HG02870 (cell line): ENCODE measurements around the gene ILRUN.
"Not testable (repeated sequence)": the region's sequence is repeated elsewhere in the genome, so short reads cannot be mapped to it uniquely, and the experiment has no call there.

Experiments
- ATAC-seq: cut with Tn5 transposase; IDR thresholded peaks from one replicate; pipeline ENCODE4 v1.9.1; 2021; ENCODE audit warnings: mild to moderate bottlenecking, moderate library complexity; ENCODE audit not compliant: unreplicated experiment

Gene ILRUN

DNA sequence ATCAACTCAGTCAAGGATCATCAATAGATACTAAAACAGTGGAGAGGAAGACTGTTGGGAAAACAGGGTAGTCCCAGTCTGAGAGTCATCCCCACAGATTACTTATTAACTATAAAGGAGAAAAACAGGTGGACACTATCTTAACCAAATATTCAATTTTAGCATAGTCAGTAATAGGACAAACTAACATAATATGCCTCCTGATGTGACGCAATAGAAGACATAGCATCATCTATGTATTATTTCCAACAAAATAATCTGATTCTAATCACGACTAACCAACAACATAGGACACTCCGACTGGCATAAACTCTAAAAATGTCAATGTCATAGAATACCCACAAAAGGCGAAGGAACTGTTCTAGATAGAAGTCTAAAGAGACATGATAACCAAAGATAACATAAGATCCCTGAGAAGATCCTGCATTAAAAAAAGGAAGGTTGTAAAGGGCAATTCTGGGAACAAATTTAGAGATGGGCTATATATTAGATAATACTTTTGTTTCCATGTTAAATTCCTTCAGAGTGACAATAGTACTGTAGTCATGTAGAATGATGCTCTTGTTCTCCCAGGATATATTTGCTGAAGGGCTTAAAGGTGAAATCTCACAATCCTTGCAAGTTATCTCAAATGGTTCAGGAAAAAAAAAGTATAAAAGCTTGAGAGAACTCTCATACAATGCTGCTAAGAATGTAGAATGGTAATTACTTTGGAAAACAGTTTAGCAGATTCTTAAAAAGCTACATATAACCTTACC lies 28.9 kb downstream of the ILRUN start:
- ATAC-seq = no peak

DNA sequence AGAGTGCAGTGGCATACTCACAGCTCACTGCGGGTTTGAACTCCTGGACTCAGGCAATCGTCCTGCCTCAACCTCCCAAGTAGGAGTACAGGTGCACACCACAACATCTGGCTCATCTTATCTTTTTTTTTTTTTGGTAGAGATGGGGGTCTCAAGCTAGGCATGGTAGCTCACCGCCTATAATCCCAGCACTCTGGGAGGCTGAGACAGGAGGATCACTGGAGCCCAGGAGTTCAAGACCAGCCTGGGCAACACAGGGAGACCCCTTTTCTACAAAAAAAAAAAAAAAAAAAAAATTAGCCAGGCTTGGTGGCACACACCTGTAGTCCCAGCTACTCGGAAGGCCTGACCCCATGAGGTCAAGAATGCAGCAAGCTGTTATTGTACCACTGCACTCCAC lies 31.5 kb downstream of the ILRUN start:
- no peak for ATAC-seq

DNA sequence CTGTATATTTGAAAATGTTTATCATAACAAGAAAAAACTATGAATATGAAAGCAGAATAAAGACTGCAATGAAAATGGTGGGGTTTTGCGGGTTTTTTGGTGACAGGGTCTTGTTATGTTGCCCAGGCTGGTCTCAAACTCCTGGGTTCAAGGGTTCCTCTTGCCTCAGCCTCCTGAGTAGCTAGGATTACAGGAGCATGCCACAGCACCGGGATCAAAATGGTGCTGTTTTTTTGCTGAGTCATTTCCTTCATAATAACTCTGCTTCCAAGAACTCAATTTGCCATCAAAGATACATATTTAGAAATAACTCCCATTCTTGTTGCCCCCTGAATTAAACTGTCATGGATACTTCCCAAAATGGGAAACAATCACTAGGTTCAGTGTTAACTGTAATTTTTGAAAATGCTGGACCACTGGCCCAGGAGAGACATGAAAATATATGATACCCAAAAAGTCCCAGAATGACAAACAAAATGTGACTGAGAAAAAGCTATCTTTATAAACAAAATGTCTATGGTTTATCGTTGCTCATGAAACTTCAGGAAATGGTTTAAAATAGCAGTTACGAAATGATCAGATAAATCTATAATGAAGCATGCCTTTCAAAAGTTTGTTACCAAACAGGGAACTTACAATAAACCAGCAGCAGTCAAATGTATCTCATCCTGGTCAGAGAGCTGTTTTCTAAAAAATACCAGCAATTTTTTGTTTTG lies 32.2 kb downstream of the ILRUN start:
- ATAC-seq = no peak

DNA sequence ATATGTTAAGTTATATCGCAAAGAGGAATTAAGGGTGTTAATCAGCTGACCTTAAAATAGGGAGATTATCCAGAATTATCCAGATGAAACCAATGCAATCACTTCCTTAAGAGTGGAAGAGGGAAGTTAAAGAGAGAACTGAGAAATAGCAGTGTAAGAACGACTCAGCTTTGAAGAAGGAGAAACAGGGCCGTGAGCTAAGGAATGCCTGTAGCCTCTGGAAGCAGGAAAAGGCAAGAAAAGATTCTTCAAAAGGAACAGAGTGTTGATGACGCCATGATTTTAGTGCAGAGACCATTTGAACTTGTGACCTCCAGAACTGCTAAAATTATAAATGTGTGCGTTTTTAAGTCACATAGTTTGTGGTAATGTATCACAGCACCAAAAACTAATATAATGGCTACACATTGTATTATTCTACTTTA lies 32.7 kb downstream of the ILRUN start:
- no peak for ATAC-seq

DNA sequence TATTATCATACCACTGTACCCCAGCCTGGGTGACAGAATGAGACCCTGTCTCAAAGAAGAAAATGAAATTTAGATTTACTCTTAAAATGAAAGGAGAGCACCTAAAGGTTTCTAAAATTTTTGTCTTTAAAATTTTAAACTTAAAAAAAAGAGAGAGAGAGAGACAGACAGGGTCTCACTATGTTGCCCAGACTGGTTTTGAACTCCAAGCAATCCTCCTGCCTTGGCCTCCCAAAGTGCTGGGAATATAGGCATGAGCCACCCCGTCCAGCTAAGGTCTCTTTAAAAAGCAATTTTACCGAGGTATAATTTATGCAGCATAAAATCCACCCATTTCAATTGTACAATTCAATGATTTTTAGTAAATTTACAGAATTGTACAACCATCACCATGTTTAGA lies 33.2 kb downstream of the ILRUN start:
- no peak for ATAC-seq

DNA sequence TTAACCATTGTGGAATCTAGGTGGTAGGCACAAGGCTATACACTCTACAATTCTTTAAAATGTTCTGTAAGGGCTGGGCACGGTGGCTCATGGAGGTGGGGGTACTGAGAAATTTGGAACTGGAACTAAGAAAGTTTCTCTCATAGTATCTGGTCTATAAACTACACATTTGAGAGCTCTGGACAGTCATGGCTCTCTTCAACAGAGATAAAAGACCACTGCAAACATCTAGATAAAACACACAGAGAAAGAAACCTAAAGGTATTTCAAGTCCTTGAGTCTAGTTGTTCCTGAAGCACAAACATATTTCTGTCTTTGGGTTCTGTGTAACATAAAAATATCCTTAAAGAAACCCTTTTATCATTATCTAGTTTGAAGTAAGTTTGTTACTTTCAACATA lies 35.2 kb downstream of the ILRUN start:
- no peak for ATAC-seq

DNA sequence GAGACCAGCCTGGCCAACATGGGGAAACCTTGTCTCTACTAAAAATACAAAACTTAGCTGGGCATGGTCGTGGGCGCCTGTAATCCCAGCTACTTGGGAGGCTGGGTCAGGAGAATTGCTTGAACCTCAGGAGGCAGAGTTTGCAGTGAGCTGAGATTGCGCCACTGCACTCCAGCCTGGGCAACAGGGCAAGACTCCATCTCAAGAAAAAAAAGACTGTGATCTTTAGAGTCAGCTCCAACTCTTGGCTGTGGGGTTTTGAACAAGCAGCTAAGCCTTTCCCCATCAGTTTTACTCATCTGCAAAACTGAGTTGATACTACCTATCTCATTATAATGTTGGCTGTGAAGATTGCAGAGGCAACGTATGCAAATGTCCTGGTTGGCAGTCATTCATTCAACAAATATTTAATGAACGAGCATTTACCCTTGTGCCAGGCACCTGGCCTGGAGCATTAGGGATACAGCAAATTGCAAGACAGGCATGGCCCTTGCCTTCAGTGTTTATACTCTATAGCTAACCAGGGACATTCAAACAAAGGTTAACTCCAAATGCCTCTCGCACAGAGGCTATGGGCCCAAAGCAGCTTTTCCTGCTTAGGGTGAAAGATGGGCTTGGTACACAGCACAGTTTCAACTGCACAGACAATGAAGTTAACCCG lies 37.8 kb downstream of the ILRUN start:
- no peak for ATAC-seq

DNA sequence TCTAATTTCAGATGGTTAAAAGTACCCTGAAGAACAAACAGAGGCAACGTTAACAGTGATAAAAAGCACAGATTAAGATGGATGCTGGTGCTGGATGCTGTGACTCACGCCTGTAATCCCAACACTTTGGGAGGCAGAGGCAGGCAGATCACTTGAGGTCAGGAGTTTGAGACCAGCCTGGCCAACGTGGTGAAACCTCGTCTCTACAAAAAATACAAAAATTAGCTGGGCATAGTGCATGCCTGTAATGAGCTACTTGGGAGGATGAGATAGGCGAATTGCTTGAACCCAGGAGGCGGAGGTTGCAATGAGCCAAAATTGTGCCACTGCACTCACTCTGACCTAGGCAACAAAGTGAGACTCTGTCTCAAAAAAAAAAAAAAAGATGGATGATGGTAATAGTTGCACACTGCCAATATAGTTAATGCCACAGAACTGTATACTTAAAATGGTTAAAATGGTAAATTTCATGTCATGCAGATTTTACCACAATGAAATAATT lies 38.5 kb downstream of the ILRUN start:
- not testable (repeated sequence) for ATAC-seq

DNA sequence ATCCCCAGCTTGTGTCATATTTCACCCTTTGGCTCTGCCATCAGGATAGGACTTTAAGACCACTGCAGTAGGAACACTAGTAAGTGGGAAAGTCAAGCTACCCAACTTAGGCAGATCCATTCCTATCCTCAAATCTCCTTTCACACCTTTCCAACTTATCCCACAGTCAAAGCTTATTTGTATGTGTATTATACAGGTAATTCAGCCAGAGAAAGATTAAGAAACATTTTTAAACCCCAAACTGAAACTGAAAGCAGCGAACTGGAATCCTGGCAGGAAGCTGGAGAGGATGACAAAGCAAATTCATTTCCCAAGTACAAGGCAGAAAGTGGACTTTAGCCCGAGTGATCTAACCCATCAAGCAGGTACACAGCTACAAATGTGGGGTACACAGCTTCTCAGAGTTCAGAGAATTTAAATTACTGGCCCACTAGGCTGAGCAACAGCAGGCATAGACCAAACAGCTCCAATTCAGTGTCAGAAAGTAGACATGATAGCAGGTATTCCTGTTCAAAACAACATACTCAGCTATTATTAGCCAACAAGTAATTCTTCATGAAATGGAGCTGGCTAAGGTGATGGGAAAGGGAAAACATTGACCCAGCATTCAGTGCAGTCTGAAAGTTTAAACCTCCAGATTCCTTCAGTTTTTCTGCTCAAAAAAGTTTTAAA lies 39.1 kb downstream of the ILRUN start:
- ATAC-seq = no peak

DNA sequence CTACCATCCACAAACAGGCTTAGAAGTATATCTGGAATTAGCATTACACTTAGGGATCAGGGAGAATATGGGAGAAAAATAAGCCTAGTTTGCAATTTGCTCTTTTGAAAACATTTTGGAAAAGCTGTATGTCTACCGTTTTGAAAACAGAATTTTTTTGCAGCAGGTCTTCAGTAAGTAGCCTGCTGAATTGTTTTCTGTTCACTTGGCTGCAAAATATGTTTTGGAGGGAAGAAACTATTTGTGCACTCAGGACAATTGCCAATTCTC lies 39.6 kb downstream of the ILRUN start:
- ATAC-seq = no peak

DNA sequence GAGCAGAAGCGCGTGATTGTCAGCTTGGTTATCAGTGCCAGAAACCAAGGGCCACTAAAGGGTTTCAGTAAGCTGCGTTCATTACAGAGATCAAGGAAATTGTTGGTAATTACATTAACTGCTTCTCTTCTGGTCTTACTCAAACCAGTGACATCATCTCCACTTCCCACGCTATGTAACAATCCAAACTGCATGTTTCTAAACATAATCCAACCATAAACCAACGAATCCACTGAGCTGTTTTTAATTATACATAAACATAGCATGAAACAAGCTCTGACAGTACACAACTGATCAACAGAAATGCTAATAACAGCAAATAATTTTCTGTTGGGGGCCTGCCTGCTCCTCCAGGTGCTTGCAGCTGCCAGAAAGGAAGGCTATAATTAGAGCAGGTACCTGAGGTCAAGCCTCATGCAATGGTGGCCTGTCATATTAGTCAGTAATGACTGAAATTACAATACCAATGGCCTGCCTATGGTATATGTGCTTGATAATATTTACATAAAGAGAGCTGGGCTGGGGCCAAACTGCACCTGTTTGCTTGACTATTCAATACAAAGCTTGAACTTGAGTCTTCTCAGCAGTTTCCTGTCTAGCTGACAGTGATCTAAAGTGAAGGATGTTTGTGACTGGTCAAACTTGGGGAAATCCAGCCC lies 40.1 kb downstream of the ILRUN start:
- ATAC-seq = peak; percentile 86

DNA sequence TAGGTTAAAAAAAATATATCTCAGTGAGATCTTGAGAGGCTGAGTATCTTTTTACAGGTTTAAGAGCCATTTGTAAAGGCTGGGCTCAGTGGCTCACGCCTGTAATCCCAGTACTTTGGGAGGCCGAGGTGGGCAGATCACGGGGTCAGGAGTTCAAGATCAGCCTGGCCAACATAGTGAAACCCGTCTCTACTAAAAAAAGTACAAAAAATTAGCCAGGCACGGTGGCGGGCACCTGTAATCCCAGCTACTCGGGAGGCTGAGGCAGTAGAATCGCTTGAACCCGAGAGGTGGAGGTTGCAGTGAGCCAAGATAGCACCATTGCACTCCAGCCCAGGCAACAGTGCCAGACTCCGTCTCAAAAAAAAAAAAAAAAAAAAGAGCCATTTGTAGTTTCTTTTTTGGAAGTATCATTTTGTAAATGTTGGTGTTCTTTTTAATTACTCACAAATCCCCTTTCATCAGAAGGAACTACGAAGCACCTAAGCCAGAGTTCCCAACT lies 40.6 kb downstream of the ILRUN start:
- ATAC-seq = not testable (repeated sequence)

DNA sequence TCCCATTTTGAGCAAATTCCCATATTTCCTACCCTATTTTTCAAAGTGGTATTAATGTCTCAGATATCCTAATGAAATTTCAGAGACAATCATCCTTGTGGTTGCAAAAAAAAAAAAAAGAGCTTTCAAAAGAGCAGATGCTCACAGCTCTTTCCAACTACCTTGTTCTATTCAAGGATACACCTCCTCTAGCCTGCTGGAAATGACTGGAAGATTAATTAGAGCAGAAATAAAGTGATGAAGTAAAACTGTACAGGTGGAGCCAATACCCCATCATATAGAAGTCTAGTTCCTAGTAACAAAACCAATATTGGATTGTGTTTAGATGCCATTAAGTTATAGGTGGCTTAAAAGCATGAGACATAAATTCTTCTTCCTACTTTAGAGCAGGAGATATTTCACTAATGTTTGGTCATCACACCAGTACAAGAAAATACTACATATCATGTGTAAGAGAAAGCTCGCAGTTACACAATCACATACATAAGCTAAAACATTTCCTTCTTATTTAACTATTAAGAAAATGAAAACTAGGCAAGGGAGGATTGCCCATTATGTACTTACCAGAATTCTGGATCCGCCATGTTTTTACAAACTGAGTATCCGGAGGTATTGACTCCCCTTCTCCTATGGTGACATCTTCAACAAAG lies 42.4 kb downstream of the ILRUN start:
- no peak for ATAC-seq

DNA sequence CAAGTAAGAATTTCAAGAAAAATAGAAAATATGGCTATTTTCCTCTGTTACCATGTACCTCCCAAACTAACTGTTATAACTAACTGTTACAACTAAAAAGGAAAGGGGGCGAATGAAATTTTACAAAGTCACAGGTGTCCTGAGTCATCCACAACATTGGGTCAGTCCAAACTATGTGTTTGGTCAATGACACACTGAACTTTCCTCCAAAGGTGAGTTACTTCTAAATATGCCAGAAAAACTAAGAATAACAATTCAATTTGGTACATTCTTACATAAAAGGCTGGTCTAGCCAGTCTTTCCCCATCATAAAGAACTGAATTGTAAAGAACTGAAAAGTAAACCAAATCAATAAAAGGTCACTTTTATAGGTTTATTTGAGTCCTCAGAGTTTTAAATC lies 44.3 kb downstream of the ILRUN start:
- no peak for ATAC-seq

DNA sequence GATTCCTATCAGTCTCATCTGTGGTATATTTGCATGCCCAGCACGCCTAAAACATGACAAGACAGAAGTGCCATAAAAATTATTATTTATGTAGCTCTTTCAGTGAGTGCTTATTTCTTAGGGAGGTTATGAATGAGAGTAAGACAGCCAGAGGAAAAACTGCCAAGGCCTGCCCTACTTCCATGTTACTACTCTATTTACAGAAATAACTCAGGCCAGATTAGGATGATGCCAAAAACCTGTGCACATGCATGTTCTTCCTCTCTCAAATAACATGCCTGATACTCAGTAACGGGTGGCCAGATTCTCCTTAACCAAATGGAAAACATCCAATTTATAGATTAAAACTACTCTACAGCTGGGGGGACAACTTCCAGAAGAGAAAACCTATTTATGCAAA lies 45.7 kb downstream of the ILRUN start:
- ATAC-seq = no peak

DNA sequence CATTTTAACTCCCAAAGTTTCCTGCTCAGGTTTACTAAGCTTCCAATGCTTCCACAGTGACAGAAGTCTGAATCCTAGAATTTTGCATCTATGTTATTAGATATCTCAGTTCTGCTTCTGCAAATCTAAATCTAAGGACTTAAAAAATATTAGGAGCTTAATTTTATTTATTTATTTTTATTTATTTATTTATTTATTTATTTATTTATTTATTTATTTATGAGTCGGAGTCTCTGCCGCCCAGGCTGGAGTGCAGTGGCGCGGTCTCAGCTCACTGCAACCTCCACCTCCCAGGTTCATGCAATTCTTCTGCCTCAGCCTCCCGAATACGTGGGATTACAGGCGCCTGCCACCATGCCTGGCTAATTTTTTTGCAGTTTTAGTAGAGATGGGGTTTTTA lies 46.3 kb downstream of the ILRUN start:
- ATAC-seq = not testable (repeated sequence)

DNA sequence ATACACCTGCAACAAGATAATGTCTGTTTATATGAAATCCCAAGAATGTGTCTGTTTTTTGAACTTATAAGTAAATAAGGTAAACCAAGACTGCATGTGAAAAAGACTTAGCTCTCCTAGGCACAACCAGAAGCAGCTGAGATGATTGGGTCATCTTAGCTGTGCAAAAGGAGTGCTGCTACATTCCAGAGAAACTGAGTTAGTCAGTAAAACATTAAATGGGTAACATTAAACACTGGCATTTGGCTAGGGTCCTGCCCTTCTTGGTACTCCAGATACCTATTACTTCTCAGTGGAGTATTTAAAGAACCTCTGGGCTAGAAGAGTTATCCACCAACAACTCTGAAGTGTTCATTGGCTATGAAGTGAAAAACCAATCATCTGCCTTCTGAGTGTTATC lies 47.8 kb downstream of the ILRUN start:
- ATAC-seq = no peak
